ENCODE measurements around the gene SDR42E2. TPM values are rescaled to one million over a fixed set of nuclear protein-coding genes. Genes with fewer than 3 reads are reported as not detected.
"Not testable (repeated sequence)": the region's sequence is repeated elsewhere in the genome, so short reads cannot be mapped to it uniquely, and the experiment has no call there.

Gene SDR42E2
- total and polyA plus RNA-seq, 7 donors: 0.01 to 0.08 TPM; not detected in 5

DNA sequence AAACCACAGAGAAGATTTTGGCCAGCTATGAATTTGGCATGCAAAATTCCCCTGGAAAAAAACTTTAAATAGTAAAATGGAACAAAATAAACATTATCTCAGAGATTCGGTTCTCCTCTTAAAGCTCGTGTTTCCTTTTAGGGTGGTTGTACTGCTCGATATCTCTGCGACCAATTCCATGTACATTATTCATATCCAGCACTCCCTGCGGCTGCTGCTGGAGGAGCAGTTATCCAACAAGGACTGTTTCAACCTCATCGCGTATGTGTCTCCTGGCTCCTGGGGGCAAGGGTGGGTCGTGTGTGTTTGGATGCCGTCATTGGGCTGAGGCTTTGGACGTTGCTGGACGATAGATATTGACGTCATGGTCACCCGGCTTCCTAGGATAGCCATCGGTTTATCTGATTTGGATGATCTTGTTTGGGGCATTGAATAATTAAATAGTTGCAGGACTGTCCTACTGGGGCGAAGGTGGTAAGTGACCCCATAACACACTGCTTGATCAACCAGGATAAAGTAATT is 36.2 kb upstream of the SDR42E2 start:
- DNase-seq: no peak
- H3K4me3 ChIP-seq: no peak overlapping the region
- no peaks in the 10 kb centered on the region for H3K36me3 ChIP-seq (ENCODE audit: insufficient read depth in 1 of 2, low read depth in 1 of 2)
- H3K9me3 ChIP-seq: no peaks in the 10 kb centered on the region
- TF ChIP-seq, protein P1, sequence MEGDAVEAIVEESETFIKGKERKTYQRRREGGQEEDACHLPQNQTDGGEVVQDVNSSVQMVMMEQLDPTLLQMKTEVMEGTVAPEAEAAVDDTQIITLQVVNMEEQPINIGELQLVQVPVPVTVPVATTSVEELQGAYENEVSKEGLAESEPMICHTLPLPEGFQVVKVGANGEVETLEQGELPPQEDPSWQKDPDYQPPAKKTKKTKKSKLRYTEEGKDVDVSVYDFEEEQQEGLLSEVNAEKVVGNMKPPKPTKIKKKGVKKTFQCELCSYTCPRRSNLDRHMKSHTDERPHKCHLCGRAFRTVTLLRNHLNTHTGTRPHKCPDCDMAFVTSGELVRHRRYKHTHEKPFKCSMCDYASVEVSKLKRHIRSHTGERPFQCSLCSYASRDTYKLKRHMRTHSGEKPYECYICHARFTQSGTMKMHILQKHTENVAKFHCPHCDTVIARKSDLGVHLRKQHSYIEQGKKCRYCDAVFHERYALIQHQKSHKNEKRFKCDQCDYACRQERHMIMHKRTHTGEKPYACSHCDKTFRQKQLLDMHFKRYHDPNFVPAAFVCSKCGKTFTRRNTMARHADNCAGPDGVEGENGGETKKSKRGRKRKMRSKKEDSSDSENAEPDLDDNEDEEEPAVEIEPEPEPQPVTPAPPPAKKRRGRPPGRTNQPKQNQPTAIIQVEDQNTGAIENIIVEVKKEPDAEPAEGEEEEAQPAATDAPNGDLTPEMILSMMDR (IDR thresholded peaks at IDR 0.05): no peak
- intact Hi-C loops (cut with DNase I): no loop called here
- H3K4me1 ChIP-seq: no peaks in the 10 kb centered on the region
- H3K27ac ChIP-seq: no peak overlapping the region
- H3K27me3 ChIP-seq (ENCODE audit: insufficient read depth in 3 of 3, low read length in 2 of 3): no peaks in the 10 kb centered on the region
- no peak for ATAC-seq
- WGBS, 3 donors: 68 to 76% (median 76%) methylated on average over 15 of the region's 15 CpGs

DNA sequence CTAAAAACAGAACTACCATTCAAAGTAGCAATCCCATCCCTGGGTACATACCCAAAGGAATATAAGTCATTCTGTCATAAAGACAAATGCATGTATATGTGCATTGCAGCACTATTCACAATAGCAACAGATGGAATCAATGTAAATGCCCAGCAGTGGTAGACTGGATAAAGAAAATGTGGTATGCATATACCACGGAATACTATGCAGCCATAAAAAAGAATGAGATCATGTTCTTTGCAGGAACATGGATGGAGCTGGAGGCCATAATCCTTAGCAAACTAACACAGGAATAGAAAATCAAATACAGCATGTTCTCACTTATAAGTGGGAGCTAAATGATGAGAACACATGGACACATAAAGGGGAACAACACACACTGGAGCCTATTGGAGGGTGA is 33.8 kb upstream of the SDR42E2 start:
- H3K36me3 ChIP-seq (ENCODE audit: insufficient read depth in 1 of 2, low read depth in 1 of 2); H3K9me3 ChIP-seq; H3K27ac ChIP-seq; ATAC-seq; H3K4me3 ChIP-seq; H3K27me3 ChIP-seq (ENCODE audit: insufficient read depth in 3 of 3, low read length in 2 of 3); DNase-seq; H3K4me1 ChIP-seq; intact Hi-C loops (cut with DNase I): not testable (repeated sequence)
- 81 to 97% (median 96%) methylated on average over 1 of the region's 1 CpG for WGBS, 3 donors

DNA sequence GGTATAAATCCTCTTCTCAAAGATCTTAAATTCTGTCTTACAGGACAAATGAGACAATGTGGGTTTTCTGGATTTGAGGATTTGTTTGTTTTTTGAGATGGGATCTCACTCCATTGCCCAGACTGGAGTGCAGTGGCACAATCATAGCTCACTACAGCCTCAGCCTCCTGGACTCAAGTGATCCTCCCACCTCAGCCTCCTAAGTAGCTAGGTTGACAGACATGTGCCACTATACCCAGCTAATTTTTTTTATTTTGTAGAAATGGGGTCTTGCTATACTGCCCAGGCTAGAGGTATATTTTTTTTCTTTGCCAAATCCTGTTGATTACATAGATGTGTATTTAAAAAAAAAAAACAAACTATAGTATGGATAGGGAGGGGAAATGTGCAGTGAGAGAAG is 31.8 kb upstream of the SDR42E2 start:
- no peaks in the 10 kb centered on the region for H3K4me1 ChIP-seq
- H3K27ac ChIP-seq: no peak overlapping the region
- no peaks in the 10 kb centered on the region for H3K9me3 ChIP-seq
- intact Hi-C loops (cut with DNase I): no loop called here
- TF ChIP-seq, protein P1 (IDR thresholded peaks at IDR 0.05): no peak
- ATAC-seq: no peak
- H3K27me3 ChIP-seq (ENCODE audit: insufficient read depth in 3 of 3, low read length in 2 of 3): no peaks in the 10 kb centered on the region
- no peak overlapping the region for H3K4me3 ChIP-seq
- no peaks in the 10 kb centered on the region for H3K36me3 ChIP-seq (ENCODE audit: insufficient read depth in 1 of 2, low read depth in 1 of 2)
- no peak for DNase-seq

GRCh38 chr16:22132801-22133200 is 29.5 kb upstream of the SDR42E2 start:
- 79 to 89% (median 80%) methylated on average over 10 of the region's 10 CpGs for WGBS, 3 donors
- ATAC-seq: no peak
- no peak for DNase-seq
- no peaks in the 10 kb centered on the region for H3K4me1 ChIP-seq
- H3K9me3 ChIP-seq: no peaks in the 10 kb centered on the region
- H3K27ac ChIP-seq: no peak overlapping the region
- no peaks in the 10 kb centered on the region for H3K36me3 ChIP-seq (ENCODE audit: insufficient read depth in 1 of 2, low read depth in 1 of 2)
- H3K4me3 ChIP-seq: no peak overlapping the region
- no peaks in the 10 kb centered on the region for H3K27me3 ChIP-seq (ENCODE audit: insufficient read depth in 3 of 3, low read length in 2 of 3)
- TF ChIP-seq, protein P1 (IDR thresholded peaks at IDR 0.05): no peak
- intact Hi-C loops (cut with DNase I): no loop called here

DNA sequence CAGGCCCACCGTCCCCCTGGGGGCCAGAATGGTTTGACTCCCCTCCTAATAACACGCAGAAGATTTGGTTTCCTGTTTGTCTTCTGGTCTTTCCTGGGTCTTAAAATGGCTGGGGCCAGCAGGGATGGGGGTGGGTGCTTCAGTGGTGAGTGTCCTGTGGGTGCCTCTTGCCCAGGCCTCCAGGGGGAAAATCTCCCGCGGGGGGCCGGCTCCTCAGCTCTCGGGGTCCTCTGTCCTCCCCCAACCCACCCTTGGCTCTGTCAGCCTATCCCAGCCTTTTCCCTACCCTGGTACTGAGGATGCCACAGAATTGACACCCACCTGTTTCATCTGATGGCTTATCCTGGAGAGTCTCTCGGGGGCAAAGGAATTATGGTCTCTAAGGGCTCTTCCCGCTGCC is 23.8 kb upstream of the SDR42E2 start:
- 72 to 81% (median 79%) methylated on average over 8 of the region's 8 CpGs for WGBS, 3 donors
- no peaks in the 10 kb centered on the region for H3K36me3 ChIP-seq (ENCODE audit: insufficient read depth in 1 of 2, low read depth in 1 of 2)
- no peaks in the 10 kb centered on the region for H3K9me3 ChIP-seq
- H3K4me1 ChIP-seq: no peaks in the 10 kb centered on the region
- TF ChIP-seq, protein P1 (IDR thresholded peaks at IDR 0.05): no peak
- no peak overlapping the region for H3K27ac ChIP-seq
- H3K27me3 ChIP-seq (ENCODE audit: insufficient read depth in 3 of 3, low read length in 2 of 3): peaks cover 0 to 1% (median 0%) of the 10 kb centered on the region in 3 donors
- no peak for ATAC-seq
- DNase-seq: no peak
- H3K4me3 ChIP-seq: no peak overlapping the region
- intact Hi-C loops (cut with DNase I): no loop called here

Data from psoas muscle (tissue), 8 donors.